GM21360 (cell line): ENCODE data around the gene AP5B1.

Source experiments
- ATAC-seq: cut with Tn5 transposase; IDR thresholded peaks from one replicate; pipeline ENCODE4 v1.9.1; 2021; ENCODE audit warnings: mild to moderate bottlenecking, moderate library complexity; ENCODE audit not compliant: unreplicated experiment

Gene AP5B1

DNA sequence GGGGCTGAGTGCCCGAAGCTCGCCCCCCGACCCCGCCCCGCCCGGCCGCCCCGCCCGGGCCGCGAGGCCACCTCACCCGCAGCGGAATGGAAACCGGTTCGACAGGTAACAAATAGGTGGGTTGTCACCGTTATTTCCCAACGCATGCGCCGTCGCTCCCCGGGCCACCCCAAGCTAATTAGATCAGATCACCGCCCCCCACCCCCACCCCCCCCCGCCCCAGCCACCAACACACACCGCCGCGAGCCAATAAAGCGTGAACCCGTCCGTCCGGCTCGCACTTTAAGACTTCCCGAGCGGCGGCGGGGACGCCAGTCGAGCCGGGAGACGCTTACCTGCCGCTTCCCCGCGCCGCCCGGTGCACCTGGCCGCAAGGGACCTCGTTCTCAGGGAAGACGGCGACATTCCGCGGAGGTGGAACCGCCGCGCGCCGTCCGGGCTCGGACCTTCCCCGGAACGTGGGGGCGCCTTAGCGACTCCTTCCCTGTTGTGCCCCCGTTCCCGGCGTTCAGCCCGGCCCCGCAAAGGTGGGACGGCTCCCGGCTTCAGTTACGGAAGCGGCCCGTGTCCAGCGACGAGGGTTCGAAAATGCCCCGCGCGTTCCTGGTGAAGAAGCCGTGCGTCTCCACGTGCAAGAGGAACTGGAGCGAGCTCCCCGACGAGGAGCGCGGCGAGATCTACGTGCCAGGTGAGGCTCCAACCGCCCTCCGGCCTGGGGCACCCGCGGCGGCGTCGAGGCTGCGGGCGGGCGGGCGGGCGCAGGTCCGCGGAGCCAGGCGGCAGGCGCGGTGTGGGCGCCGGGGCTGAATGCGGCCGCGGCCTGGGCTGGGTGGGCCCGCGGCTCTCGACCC, 6.2 kb upstream of the AP5B1 start, which contains the start of gene OVOL1:
Gene OVOL1, plus strand, starts transcription at position 278 of the 851 bp plus-strand sequence. Its CDS starts 311 bp downstream, at position 589.
- no peak for ATAC-seq

DNA sequence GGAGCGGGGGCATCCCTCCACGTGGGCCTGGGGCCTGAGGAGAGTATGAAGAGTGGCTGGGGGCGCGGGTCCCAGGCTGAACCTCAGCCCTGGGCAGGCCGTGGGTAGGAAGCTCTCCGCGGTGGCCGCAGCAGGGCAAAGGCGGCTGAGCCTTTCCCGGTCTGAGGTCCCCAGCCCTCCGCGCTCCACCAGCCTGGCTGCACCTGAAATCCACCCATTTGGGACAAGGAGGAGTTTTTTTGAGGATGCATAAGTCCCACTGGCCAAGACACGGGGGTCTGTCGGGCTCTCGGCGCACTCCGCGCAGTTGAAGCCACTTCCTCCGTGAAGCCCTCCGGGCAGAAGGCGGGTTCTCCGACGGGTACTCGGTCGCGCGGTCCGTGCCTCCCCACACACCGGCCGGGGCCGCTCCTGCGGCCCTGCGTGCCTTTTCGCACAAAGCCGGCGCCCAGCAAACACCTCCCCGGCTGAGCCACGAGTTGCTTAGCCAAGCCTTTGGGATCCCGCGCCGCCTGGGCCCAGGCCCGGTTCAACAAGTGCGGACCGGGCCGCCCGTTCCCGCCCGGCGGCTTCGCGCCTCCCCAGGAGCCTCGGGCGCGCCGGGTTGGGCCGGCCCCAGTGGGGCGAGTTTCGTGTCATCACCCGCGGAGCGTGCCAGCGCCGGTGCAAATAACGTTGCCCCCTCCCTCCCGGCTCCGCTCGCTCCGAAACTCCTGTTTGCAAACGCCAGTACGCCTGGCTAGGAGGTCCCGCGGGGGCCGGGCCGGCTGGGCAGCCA, 5.4 kb upstream of the AP5B1 start:
- ATAC-seq, result no peak

DNA sequence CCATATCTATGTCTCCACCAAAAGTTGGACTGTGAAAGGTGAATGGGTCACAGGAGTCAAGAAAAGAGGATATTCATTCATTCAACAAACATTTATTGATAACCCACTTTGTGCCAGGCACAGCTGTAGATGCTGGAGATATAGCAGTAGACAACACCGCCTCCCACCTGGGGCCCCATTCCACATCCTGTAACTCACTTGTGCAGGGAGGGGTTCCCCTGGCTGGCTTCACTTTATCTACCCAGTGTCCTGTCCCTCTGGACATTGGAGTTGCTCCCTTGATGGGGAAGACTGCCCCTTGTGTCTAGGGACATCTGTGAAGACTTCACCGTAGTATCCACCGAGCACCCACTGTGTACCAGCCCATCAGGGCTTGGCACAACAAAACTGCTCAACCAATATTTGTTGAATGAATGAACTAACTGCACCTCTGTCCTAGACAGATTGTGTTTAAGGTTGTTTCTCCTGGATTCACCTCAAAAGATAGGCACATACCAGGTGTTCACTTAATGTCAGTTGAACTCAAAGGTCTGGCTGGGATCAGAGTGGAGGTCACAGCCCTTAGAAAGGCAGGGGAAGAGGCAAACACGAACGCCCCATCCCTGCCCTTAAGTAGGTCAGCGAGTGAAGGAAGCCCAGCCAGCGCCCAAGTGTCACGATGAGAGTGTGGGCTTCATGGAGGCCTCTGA, 4.7 kb upstream of the AP5B1 start:
- ATAC-seq, result no peak

DNA sequence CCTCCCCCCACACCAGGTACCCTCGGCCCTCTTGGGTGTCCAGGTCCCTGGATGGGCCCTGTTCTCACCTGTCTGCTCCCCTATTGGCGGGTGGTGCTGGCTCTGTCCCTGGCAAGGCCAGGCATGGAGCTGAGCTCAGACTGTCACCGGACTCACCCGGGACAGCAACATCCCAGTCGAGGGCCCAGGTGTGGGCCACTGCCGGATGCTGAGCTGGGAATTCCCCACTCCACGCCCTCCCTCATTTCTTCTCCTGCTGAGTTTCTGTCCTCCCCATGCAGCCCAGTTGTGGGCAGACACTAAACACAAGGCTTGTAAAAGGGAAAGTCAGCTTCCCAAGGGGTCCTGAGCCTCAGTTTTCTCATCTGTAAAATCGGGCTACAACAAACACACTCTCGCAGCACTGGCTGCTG, 2.0 kb upstream of the AP5B1 start:
- ATAC-seq, result no peak

DNA sequence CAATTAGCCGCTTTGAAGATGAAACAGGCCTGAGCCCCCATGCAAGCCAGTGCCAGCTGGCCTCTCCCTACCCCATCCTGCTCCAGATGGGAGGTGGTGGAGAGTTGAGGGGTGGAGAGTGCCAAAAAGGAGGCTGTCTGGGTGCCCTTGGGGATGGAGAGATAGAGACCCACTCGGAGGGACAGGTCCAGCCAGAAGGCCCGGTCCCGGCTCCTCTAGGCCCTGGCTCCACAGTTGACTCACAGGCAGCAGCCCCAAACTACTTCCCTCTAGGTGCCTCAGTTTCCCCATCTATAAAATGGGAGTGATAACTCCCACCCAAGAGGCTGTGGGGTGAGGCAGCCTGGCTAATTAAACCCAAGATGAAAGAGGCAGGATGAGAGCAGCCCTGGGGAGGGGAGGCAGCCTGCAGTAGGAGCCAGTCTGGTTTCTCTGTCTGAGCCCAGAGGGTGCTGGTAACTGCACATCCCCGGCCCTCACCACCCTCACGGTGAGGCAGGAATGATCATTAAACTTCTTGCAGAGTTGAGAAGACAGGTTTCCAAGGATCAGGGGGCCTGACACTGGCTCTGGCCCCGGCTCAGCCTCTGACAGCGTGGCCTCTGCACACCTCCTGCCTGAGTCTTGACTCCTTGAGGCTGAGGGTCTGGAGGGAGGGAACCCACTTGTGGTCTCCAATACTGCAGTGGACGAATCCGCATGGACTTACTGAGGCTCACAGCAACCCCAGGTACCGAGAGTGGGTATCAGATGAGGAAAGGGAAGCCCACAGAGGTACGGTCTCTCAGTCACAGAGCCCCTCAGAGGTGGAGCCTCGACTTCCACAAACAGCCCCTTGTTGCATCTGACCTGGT, 1.4 kb upstream of the AP5B1 start:
- no peak for ATAC-seq

DNA sequence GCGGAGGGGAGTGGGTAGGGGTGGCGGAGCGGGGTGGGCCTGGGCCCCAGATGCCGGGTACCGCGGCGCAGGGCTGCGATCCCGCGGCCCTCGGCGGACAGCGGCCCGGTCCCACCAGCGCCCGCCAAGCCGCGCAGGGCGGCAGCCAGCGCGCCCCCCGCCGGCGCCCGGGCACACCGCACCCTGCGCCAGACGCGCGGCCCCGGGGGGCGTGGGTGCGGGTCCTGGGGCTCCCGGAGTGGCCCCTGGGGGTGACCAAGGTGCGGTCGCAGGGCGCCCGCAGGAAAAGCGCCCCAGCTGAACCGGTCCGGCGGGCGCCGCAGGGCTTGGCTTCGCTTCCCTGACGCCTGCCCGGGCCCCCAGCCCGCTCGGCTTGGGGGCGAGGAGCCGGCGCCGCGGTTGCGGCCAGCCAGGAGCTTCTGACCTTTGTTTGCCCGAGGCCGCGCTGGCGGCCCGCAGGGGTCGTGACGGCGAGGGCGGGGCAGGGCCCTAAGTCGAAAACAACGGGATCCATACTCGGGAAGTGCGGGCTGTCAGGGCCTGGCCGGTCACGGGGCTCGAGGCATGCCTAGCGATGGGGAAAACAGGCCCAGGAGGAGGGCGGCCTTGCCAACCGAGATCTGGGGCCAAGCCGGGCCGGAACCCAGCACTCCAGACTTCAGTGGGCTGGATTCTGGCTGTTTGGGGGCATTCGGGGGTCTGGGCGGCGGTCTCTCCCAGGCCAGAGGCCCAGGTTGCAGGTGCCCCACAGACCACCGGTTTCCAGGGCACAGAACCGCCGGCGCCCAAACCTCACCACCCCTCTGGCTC, 581 bp upstream of the AP5B1 start:
- peak; percentile 39 for ATAC-seq

DNA sequence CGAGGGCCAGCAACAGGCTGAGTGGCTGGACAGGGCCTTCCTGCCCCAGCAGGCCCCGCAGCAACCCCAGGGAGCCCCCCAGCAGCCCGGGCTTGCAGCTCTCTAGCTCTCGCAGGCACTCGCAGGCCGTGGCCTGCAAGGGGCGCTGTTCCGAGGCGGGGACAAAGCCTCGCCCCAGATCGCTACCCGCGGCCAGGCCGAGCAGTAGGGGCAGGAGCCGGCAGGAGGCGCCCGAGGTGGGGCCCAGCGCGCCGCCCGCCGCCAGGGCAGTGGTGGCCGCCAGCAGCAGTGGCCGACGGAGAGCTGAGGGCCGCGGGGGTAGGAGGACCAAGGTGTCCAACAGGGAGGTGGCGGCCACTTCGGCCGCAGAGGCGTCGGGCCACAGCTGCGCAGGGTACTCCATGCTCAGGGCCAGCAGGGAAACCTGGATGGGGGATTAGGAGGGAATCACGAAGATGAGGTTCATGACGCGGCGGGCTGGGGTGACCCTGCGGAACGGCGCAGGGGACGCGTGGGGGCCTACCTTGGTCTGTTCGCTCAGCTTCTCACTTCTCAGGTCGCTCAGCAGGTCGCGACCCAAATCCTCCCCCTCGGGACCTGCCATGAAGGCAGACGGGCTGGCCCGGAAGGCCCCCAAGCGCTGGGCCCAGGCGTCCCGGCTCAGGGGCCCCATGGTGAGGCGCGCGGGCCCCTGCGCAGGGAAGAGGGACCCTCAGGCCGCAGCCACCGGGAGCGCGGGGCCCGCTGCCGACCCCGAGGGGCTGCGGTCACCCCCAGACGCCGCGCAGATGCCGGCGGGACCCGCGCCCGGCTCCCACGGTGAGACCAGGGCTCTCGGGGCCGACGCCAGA, 632 bp downstream of the AP5B1 start:
- peak; percentile 48 for ATAC-seq

DNA sequence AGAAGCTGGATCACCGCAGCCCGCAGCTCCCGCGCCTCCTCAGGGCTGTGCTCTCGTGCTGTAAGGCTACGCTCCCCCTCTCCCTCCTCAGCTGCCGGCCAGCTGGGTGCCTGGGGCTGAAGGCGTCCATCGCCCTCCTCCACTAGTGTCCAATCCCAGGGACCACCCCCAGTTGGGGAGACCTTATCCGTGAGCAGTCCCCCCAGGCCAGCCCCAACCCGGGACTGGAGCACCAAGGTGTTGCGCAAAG, 1.2 kb downstream of the AP5B1 start:
- ATAC-seq, result no peak

DNA sequence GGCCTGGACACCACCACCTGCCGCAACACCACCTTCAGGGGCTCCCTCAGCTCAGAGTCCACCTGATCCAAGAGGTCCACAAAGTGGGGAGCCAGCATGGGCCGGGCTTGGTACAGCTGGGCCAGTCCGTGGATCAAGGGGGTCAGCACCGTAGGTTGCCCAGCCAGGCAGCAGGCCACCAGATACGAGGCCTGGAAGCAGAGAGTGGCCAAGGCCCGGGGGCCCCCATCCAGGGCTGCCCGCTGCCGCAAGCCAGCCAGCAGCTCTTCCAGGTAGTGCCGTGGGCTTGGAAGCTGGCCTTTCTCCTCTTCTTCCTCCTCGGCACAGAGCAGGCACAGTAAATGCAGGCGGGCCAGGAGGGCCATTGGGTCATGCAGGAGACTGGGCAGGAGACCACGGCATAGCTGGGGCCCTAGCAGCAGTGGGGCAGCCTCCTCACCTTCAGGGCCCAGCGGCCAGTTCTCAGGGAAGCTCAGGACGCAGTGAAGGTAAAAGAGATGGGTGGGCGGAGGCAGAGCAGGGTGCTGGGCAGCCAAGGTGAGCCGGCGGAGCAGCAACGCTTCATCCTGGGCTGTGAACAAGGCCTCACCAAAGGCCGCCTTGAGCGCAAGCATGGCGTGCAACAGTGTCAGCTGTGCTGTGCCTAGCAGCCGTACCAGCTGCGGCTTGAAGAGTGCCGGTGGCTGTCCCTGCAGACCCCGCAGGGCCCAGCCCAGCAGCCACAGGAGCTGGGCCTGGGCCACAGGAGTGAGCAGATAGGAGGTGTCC, 1.7 kb downstream of the AP5B1 start:
- no peak for ATAC-seq

DNA sequence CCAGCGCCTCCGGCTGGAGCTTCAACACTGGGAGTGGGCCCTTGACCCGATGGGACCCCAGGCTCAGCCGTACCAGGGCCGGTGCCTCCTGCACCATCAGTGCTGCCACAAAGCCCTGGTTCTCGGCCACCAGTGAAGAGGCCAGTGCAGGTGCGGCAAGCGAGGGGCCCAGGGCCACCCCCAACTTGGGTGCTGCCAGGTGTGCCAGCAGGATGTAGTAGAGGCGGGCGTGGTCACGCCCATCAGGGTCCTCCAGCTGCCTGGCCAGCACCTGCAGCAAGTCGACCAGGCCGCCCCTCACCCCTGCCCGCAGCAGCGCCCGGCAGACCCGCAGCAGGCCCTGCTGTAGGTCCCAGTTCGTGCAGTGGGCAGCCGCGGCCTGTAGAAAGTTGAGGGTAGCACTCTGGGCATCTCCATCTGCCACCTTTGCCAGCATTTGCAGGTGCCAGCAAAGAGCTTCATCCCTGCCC, 2.3 kb downstream of the AP5B1 start:
- no peak for ATAC-seq

DNA sequence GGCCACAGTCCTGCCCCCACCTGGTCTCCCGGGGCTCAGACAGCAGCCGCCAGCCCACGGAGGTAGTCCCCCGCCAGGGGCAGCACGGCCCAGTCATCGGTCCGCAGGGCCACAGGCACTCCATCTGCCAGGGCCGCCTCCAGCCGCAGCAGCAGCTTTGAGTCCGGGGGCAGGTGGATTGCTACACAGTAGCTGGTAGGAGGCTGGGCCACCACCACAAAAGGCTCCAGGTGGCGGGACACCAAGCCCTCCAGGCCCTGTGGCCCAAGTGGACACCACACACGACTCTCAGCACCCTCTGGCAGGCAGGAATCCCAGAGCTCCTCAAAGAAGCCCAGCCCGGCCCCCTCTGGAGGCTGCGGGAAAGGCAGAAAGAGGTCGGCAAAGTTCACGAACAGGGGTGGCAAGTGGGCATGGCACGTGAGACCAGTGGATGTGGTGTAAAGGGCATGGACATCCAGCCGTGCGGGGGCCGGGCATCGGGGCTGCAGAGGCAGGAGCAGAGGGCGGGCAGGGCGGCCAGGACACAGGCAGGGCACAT, 2.9 kb downstream of the AP5B1 start:
- ATAC-seq, result no peak

DNA sequence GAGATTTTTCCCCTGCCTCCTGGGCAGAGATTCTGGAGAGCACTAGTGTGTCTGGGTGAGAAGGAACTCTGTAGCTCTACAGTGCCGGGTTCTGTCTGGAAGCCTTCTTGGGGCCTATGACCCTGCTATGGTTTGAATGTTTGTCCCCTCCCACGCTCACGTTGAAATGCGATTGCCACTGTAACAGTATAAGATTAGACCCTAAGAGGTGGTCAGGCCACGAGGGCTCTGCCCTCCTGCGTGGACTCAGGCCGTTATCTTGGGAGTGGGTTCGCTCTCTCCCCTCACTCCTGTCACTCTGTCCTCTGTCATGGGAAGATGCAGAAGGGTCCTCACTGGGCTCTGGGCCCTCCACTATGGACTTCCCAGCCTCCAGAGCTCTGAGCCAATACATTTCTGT, 3.5 kb downstream of the AP5B1 start:
- no peak for ATAC-seq

DNA sequence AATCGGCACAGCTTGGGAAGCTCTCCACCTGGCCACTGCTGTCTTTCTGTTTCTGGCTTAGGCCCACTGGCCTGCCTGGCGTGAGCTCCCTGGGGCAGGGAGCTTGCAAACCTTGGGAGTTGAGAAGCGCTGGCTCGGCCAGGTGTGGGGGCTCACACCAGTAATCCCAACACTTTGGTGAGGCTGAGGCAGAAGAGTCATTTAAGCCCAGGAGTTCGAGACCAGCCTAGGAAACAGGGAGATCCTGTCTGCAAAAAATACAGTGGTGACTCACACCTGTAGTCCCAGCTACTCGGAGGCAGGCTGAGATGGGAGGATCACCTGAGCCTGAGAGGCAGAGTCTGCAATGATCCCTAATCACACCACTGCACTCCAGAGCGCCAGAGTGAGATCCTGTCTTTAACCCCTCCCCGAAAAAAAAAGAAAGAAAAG, 4.0 kb downstream of the AP5B1 start:
- no peak for ATAC-seq

DNA sequence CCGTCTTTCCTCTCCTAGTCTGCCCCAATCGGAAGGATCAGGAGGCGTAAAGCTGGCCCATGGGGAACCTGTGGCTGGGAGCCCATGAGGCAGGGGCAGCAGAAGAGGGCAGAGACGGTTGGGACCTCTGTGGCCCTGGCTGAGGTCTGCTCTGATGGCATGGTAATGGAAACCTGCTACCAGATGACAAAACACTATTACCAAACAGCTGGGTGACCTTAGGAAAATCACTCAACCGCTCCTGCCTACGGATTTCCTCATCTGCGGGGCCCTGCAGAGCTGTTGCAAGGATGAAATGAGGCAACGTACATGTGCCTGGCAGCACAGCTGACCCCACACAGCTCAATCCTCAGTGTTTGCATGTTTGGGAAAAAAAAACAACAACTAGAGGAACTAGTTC, 4.6 kb downstream of the AP5B1 start:
- ATAC-seq, result no peak

DNA sequence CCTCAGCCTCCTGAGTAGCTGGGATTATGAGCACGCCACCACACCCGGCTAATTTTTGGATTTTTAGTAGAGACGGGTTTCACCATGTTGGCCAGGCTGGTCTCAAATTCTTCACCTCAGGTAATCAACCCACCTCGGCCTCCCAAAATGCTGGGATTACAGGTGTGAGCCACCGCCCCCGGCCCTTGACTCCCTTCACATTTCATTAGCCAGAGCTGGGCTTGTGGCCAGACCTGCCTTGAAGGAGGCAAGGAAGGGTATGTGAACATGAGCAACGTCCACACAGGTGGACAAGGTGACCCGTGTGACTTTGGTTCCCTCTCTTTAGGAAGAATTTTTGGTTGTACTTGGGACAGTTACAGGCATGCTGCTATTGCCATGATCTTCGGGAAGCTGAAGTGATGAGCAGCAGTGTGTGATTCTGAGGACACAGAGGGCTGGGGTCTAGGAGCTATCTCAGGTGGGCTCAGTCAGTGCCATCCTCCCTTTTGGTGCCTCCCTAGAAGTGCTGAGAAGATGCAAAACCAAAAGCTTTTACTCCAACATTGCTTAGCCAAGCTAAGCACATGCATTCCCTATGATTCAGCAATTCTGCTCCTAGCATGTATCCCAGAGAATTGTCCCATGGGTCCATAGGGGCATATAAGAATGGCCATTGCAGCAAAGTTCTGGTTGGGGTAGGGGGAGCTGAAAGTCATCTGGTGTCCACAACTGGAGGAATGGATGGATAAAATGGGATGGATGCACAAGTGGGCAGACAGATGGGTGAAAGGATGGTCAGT, 6.1 kb downstream of the AP5B1 start:
- no peak for ATAC-seq

DNA sequence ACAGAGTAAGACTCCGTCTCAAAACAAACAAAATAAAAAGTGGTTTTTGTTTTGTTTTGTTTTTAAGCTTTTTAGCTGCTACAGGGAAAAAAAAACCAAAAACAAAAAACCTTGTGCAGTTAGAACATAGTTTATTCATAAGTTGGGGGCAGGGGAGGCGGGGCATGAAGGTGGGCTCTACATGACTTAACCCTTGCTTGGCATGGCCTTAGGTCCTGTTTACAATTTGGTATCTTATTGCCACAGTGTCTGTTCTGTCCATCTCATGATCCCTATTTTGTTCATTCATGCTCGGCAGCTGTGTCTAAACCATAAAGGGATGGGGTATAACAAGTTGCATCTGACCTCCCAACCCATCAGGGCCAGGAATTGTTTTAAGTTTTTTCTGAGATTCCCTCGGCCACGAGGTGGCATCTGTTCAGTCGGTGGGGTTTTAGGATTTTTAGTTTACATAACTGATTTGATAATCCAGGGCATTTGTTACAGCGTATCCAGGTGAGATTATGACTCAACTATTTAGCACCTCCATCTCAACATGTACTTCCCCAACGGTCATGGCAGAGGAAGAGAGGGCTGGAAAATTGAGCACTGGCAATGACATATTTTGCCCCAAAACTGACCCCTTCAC, 6.9 kb downstream of the AP5B1 start:
- ATAC-seq, result no peak
